Heart left ventricle (tissue), 13 donors: ENCODE results near the gene ZNF853.

ENCODE experiments used
- POLR2A ChIP-seq, 2 donors: fragments of 450-650 bp; IDR thresholded peaks; one replicate each; pipeline ENCODE4 v1.6.1; 2017; ENCODE audit warnings: antibody characterized with exemption in 2 of 2, mild to moderate bottlenecking in 2 of 2, moderate library complexity in 2 of 2
- TF ChIP-seq, protein P1 (sequence below), 12 donors: fragments of 200-600 bp; sonication (generic) in 4 of 12; IDR thresholded peaks; one replicate each; pipeline versions ENCODE4 v1.5.0 to v1.8.0; 2018 to 2022; ENCODE audit warnings: antibody characterized with exemption in 12 of 12, mild to moderate bottlenecking in 5 of 12
- donor health status: ischemic (EF 13 %, LVEDD 7.1; RV severe dilation, severe dysfunction).
- donor health status: DM: no; HTN: yes; CAD: no.
- donor health status: DM: no; HTN: no; CAD: no.
- donor health status: ischemic (EF 25% LVEDD 6.9; RV normal size, moderate dysfunction).
- donor health status: ischemic (EF 25% LVEDD 5.7; RV mildly dilated, moderate dysfunction).
- donor health status: ischemic (EF 35%, LVEDD 5.7; RV mildly dilated, moderate dysfunction).
- donor health status: nonischemic (EF 11% LVEDD 7.7; RV severe dilation, severe dysfunction).
- donor health status: DM: yes; HTN: yes; CAD: no.
- donor health status: PGD.
- donor health status: ischemic (EF 29% LVEDD 5.4; RV normal size, mild dysfunction).
- donor health status: nonischemic (EF 23%, LVEDD 6.1; RV moderate dilation, normal function).

DNA sequence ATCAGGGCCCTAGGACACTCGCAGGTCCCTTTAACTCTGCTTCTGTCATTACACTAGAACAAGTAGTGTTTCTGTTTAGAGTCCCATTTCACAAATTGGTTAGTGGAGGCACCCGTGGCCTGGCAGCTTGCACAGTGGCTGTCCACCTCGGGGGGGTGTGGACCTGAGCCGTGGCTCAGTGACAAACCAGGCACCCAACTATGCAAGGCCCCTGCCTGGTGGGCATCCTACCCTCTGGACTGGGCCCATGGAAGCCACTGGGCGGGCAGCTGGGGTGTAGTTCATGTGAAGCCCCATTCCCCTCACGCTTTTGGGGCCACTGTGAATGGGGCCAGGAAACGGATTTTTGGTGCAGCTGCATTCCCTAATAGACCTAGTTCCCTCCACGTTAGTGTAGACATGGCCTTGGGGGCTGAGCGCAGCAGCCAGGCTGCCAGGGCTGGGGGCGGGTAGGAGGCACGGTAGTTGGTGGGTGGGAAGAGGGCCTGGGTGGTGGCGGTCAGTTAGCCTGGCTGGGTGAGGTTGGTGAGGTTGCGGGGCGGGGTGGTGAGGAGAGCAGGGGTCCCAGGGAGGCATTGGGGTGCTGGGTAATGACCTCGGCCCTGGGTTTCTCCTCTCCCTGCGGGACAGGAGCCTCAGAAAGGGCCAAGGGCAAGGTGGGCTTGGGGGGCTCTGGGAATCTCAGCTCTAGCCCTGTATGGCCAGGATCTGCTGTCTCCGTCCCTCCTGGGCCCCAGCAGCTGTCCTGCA, 40.4 kb downstream of the ZNF853 start:
- TF ChIP-seq, protein P1, sequence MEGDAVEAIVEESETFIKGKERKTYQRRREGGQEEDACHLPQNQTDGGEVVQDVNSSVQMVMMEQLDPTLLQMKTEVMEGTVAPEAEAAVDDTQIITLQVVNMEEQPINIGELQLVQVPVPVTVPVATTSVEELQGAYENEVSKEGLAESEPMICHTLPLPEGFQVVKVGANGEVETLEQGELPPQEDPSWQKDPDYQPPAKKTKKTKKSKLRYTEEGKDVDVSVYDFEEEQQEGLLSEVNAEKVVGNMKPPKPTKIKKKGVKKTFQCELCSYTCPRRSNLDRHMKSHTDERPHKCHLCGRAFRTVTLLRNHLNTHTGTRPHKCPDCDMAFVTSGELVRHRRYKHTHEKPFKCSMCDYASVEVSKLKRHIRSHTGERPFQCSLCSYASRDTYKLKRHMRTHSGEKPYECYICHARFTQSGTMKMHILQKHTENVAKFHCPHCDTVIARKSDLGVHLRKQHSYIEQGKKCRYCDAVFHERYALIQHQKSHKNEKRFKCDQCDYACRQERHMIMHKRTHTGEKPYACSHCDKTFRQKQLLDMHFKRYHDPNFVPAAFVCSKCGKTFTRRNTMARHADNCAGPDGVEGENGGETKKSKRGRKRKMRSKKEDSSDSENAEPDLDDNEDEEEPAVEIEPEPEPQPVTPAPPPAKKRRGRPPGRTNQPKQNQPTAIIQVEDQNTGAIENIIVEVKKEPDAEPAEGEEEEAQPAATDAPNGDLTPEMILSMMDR (IDR thresholded peaks at IDR 0.05), result no peak
- no peak for TF ChIP-seq POLR2A (IDR thresholded peaks at IDR 0.05)
